ENCODE measurements around the gene RAB7B.

RAB7B gene

DNA sequence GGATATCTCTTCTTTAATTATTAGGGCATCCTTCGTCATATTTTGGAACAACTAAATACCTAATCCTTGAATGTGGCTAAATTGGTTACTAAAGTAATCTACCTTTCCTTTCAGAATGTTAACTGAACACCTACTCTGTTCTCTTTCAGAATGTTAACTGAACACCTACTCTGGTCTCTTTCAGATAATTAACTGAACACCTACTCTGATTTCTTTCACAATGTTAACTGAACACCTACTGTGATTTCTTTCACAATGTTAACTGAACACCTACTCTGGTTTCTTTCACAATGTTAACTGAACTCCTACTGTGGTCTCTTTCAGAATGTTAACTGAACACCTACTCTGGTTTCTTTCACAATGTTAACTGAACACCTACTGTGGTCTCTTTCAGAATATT, 21.9 kb downstream of the RAB7B start:
- Histone ChIP-seq H3K9me3 (ENCODE audit: control insufficient read depth, insufficient read depth, low read length) (no peaks in the 10 kb centered on the region), H3K27ac (ENCODE audit: low read depth, low read length) (no peak overlapping the region), H3K36me3 (ENCODE audit: control insufficient read depth, insufficient read depth, low read length) (no peaks in the 10 kb centered on the region), H3K4me3 (ENCODE audit: low read depth, low read length) (no peak overlapping the region), H3K9ac (ENCODE audit: low read depth, low read length) (no peak overlapping the region), H3K4me1 (ENCODE audit: control insufficient read depth, insufficient read depth, low read length) (no peaks in the 10 kb centered on the region), H3K27me3 (ENCODE audit: control insufficient read depth, insufficient read depth, low read length) (no peaks in the 10 kb centered on the region)

DNA sequence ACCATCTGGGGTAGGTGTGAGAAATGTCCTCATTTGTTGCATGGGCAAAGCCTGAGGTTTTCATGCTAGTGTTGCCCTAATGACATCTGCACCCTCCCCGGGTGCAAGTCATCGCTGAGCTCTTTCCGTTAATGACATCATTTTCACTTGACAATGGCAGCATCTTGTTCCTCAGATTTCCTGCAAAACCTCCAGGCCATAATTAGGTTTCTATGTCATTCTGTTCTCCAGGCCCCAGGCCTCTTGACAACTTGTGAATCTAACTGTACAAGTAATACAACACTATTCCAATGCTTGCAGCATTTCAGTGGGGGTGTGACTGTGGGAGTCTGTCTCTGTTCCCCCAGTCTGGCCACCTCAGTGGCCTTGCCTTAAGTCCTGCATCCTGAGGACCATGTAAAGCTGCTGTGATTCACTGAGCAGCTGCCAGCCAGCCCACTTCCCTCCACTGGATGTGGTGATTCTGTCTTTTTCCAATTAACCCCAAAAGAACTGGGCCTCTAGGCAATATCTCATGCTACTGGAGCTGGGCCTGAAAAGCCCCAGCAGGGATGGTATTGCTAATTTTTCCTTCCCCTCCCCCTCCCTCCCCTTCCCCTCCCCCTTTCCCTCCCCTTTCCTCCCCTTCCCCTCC, 22.8 kb downstream of the RAB7B start:
- H3K27me3 ChIP-seq (ENCODE audit: control insufficient read depth, insufficient read depth, low read length): no peaks in the 10 kb centered on the region
- no peak overlapping the region for H3K27ac ChIP-seq (ENCODE audit: low read depth, low read length)
- H3K9me3 ChIP-seq (ENCODE audit: control insufficient read depth, insufficient read depth, low read length): no peaks in the 10 kb centered on the region
- no peaks in the 10 kb centered on the region for H3K4me1 ChIP-seq (ENCODE audit: control insufficient read depth, insufficient read depth, low read length)
- no peak overlapping the region for H3K4me3 ChIP-seq (ENCODE audit: low read depth, low read length)
- no peaks in the 10 kb centered on the region for H3K36me3 ChIP-seq (ENCODE audit: control insufficient read depth, insufficient read depth, low read length)
- H3K9ac ChIP-seq (ENCODE audit: low read depth, low read length): no peak overlapping the region

DNA sequence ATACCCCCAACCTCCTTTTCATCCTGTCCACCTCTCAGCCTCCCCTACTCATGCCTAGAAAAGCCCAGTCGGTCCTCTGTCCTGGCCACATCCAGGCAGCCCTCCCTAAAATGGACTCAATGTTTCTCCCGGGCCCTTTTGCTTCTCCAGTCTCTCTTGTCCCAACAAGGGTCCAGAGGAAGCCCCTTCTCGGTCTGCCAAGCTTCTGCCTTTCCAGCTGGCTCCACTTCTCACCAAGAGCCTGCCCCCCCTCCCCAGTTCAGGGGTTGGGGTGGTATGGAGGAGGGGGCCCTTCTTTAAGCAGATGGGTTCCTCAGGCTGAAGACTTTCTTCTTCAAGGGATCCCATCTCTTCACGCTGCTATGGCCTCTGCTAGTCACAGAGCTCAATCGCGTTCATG, 23.9 kb downstream of the RAB7B start:
- H3K27me3 ChIP-seq (ENCODE audit: control insufficient read depth, insufficient read depth, low read length): no peaks in the 10 kb centered on the region
- H3K4me1 ChIP-seq (ENCODE audit: control insufficient read depth, insufficient read depth, low read length): no peaks in the 10 kb centered on the region
- H3K36me3 ChIP-seq (ENCODE audit: control insufficient read depth, insufficient read depth, low read length): no peaks in the 10 kb centered on the region
- H3K9ac ChIP-seq (ENCODE audit: low read depth, low read length): no peak overlapping the region
- H3K9me3 ChIP-seq (ENCODE audit: control insufficient read depth, insufficient read depth, low read length): no peaks in the 10 kb centered on the region
- H3K27ac ChIP-seq (ENCODE audit: low read depth, low read length): no peak overlapping the region
- H3K4me3 ChIP-seq (ENCODE audit: low read depth, low read length): no peak overlapping the region

DNA sequence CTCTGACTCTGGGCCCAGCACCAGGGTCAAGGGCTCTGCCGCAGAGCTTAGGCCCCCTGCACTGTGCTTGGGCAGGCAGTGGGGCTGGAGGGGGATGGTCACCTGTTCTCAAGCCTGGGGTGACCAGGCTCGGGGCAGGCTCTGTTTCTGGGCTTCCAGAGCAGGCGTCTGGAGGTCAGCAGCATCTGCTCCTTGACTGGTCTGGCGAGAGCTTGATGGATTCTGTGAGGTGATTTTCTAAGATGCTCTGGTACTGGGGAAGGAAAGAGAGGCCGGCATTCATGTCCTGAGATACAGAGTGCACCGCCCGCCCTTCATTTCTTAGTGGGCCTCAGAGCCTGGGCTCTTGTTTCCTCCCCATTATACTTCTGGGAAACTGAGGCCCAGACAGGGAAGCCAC, 24.5 kb downstream of the RAB7B start:
- H3K27ac ChIP-seq (ENCODE audit: low read depth, low read length): no peak overlapping the region
- H3K36me3 ChIP-seq (ENCODE audit: control insufficient read depth, insufficient read depth, low read length): no peaks in the 10 kb centered on the region
- H3K27me3 ChIP-seq (ENCODE audit: control insufficient read depth, insufficient read depth, low read length): no peaks in the 10 kb centered on the region
- H3K4me3 ChIP-seq (ENCODE audit: low read depth, low read length): no peak overlapping the region
- no peak overlapping the region for H3K9ac ChIP-seq (ENCODE audit: low read depth, low read length)
- no peaks in the 10 kb centered on the region for H3K9me3 ChIP-seq (ENCODE audit: control insufficient read depth, insufficient read depth, low read length)
- no peaks in the 10 kb centered on the region for H3K4me1 ChIP-seq (ENCODE audit: control insufficient read depth, insufficient read depth, low read length)

DNA sequence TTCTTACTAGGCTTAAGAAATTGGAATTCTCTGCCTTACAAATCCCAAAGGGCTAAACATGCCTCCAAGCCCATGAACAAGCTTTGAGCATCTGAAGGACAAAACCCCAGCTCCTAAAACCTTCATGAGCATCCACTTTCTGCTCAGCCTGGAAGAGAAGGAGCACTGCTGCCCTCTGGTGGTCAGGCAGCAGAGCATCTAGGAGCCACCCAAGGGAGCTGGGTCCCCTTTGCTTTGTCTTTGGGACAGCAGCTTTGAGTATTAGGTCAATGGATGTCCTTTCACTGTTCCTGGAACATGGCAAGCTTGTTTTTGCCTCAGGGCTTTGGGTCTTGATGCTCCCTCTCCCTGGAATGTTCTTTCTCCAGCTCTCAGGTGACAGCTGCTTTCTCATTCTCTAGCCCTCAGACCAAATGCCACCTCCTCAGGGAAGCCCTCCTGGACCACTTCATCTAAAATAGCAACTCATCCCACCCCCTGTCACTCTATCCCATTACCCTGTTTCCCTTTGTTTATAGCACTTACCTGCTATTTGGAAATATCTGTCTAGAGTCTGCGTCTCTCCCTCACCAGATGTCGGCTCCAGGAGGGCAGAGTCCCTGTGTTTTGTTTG, 25.7 kb downstream of the RAB7B start:
- Histone ChIP-seq H3K27ac (ENCODE audit: low read depth, low read length) (no peak overlapping the region), H3K9me3 (ENCODE audit: control insufficient read depth, insufficient read depth, low read length) (no peaks in the 10 kb centered on the region), H3K9ac (ENCODE audit: low read depth, low read length) (no peak overlapping the region), H3K4me3 (ENCODE audit: low read depth, low read length) (no peak overlapping the region), H3K36me3 (ENCODE audit: control insufficient read depth, insufficient read depth, low read length) (no peaks in the 10 kb centered on the region), H3K4me1 (ENCODE audit: control insufficient read depth, insufficient read depth, low read length) (no peaks in the 10 kb centered on the region), H3K27me3 (ENCODE audit: control insufficient read depth, insufficient read depth, low read length) (no peaks in the 10 kb centered on the region)

DNA sequence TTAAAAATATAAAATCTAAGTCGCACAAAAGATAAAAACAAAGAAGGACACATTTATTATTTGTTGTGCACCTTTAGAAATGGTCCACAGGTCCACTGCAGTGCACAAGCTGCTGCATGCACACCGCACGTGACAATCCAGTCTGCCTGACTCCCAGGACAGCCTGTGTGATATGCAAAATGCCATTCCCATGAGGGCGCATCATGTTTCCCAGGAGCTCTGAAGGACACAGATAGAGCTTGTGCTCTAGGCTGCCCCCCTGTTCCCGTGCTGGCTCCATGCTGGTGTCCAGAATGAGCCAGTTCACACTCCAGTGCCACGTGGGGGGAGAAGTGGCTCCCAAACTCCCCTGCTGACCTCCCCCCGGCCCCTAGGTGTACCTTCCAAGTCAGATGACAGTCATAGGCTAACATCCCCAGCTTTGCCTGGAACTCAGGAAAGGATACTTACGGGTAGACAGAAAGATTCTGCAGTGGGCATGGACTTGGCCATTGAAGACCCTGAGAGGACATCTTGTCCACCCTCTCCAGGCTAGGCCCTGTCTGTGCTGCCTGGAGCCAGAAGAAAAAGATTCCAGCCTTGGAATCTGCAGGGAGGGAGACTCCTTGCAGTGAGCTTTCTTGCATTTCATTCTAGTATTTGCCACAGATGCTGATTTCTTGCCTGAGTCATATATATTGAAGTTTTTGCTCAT, 26.3 kb downstream of the RAB7B start:
- H3K4me3 ChIP-seq (ENCODE audit: low read depth, low read length): no peak overlapping the region
- H3K27me3 ChIP-seq (ENCODE audit: control insufficient read depth, insufficient read depth, low read length): no peaks in the 10 kb centered on the region
- H3K9me3 ChIP-seq (ENCODE audit: control insufficient read depth, insufficient read depth, low read length): no peaks in the 10 kb centered on the region
- no peak overlapping the region for H3K9ac ChIP-seq (ENCODE audit: low read depth, low read length)
- no peaks in the 10 kb centered on the region for H3K36me3 ChIP-seq (ENCODE audit: control insufficient read depth, insufficient read depth, low read length)
- no peak overlapping the region for H3K27ac ChIP-seq (ENCODE audit: low read depth, low read length)
- H3K4me1 ChIP-seq (ENCODE audit: control insufficient read depth, insufficient read depth, low read length): no peaks in the 10 kb centered on the region

DNA sequence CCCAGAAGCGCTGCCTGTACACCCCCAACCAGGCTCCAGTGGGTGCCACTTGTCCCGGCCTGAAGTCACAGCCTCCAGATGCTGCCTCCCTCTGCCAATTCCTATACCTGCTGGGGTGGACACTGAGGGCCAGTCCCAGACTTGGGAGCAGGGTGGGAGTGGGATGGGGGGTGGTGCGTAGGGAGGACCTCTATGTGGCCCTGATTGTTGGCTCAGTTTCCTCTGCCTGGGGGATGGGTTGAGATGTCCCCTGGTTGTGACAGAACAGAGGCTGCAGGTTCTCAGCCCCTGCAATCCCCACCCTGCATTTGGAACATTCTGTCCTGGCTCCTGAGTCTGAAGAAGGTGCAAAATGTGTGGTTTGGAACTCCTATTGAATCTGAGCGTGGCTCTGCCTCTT, 27.2 kb downstream of the RAB7B start:
- no peaks in the 10 kb centered on the region for H3K9me3 ChIP-seq (ENCODE audit: control insufficient read depth, insufficient read depth, low read length)
- H3K36me3 ChIP-seq (ENCODE audit: control insufficient read depth, insufficient read depth, low read length): no peaks in the 10 kb centered on the region
- no peaks in the 10 kb centered on the region for H3K4me1 ChIP-seq (ENCODE audit: control insufficient read depth, insufficient read depth, low read length)
- H3K9ac ChIP-seq (ENCODE audit: low read depth, low read length): no peak overlapping the region
- H3K4me3 ChIP-seq (ENCODE audit: low read depth, low read length): no peak overlapping the region
- no peak overlapping the region for H3K27ac ChIP-seq (ENCODE audit: low read depth, low read length)
- no peaks in the 10 kb centered on the region for H3K27me3 ChIP-seq (ENCODE audit: control insufficient read depth, insufficient read depth, low read length)

DNA sequence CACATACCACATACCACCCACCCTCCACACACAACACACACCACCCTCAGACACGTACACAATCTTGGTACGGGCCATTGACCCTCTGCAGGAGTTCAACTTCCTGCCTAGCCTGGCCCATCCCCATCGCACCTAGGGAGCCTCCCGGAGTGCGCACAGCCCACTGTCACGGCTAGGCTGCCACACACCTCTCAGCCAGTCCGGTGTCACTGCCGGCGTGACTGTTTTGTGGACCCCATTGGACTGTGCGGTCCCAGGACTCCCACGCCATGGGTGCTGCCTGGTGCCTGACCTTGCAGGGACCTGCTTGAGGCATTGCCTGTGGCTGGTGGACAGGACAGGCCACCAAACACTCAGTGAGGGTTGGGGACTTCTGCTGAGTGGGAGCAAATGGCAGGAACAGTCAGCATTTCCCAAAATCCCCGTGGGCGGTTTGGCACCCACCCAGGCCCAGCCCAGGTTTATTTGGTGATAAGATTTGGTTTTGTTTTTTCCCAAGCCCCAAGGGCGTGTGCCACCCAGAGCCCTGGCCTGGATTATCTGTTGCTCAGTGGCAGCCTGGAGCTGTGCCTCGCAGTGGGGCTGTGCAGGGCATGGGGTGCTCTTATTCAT, 27.7 kb downstream of the RAB7B start:
- Histone ChIP-seq H3K9me3 (ENCODE audit: control insufficient read depth, insufficient read depth, low read length) (no peaks in the 10 kb centered on the region), H3K27me3 (ENCODE audit: control insufficient read depth, insufficient read depth, low read length) (no peaks in the 10 kb centered on the region), H3K9ac (ENCODE audit: low read depth, low read length) (no peak overlapping the region), H3K27ac (ENCODE audit: low read depth, low read length) (no peak overlapping the region), H3K4me1 (ENCODE audit: control insufficient read depth, insufficient read depth, low read length) (no peaks in the 10 kb centered on the region), H3K36me3 (ENCODE audit: control insufficient read depth, insufficient read depth, low read length) (no peaks in the 10 kb centered on the region), H3K4me3 (ENCODE audit: low read depth, low read length) (no peak overlapping the region)

DNA sequence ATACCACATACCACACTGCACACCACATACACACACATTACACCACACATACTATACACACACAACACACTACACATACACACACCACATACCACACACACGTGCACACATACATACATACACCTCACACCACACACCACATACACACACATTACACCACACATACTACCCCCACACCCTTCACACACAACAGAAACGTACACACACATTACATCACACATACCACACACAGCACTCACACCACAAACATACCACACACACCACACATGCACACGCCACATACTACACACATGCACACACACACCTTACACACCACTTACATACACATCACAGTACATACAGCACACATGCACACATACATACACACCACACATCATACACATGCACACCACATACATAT, 28.5 kb downstream of the RAB7B start:
- H3K9ac ChIP-seq (ENCODE audit: low read depth, low read length): no peak overlapping the region
- H3K27ac ChIP-seq (ENCODE audit: low read depth, low read length): no peak overlapping the region
- no peaks in the 10 kb centered on the region for H3K36me3 ChIP-seq (ENCODE audit: control insufficient read depth, insufficient read depth, low read length)
- no peaks in the 10 kb centered on the region for H3K4me1 ChIP-seq (ENCODE audit: control insufficient read depth, insufficient read depth, low read length)
- no peaks in the 10 kb centered on the region for H3K27me3 ChIP-seq (ENCODE audit: control insufficient read depth, insufficient read depth, low read length)
- H3K4me3 ChIP-seq (ENCODE audit: low read depth, low read length): no peak overlapping the region
- no peaks in the 10 kb centered on the region for H3K9me3 ChIP-seq (ENCODE audit: control insufficient read depth, insufficient read depth, low read length)

DNA sequence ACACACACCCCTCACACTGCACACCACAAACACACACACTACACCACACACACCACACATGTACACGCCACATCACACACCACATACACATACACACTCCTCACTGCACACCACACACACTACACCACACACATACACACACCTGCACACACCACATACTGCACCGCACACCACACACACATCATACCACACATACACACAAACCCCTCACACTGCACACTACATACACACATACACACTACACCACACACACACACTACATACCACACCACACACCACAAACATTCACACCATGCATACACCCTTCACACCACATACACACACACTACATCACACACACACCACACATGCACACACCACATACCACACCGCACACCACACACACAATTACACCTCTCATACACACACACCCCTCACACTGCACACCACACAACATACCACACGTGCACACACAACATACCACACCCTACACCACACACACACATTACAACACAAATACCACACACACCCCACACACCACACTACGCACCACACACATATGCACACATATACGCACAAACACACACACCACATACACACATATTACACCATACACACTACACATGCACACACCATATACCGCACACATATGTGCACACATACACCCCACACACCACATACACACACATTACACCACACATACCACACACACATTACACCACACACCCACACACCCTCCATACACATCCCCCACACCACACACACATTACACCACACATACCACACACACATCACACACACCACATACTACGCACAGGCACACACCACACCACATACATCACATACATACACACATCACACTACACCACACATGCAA, 29.6 kb downstream of the RAB7B start:
- H3K9me3 ChIP-seq (ENCODE audit: control insufficient read depth, insufficient read depth, low read length): no peaks in the 10 kb centered on the region
- H3K9ac ChIP-seq (ENCODE audit: low read depth, low read length): no peak overlapping the region
- H3K4me1 ChIP-seq (ENCODE audit: control insufficient read depth, insufficient read depth, low read length): no peaks in the 10 kb centered on the region
- H3K27ac ChIP-seq (ENCODE audit: low read depth, low read length): no peak overlapping the region
- H3K4me3 ChIP-seq (ENCODE audit: low read depth, low read length): no peak overlapping the region
- no peaks in the 10 kb centered on the region for H3K27me3 ChIP-seq (ENCODE audit: control insufficient read depth, insufficient read depth, low read length)
- H3K36me3 ChIP-seq (ENCODE audit: control insufficient read depth, insufficient read depth, low read length): no peaks in the 10 kb centered on the region

Measured in HUES48 (cell line).